Rectal smooth muscle tissue (tissue), 1 donor: ENCODE measurements around the gene EVC2.

Experiments used
- H3K27ac ChIP-seq: one replicate; pipeline ENCODE4 v1.7.0; 2013; ENCODE audit warnings: low read depth, low read length, inconsistent platforms
- H3K27me3 ChIP-seq: one replicate; pipeline ENCODE4 v1.7.0; 2013; ENCODE audit warnings: low read length; ENCODE audit not compliant: control insufficient read depth, insufficient read depth
- H3K36me3 ChIP-seq: one replicate; pipeline ENCODE4 v1.7.0; 2013; ENCODE audit warnings: low read length; ENCODE audit not compliant: control insufficient read depth, insufficient read depth
- H3K4me1 ChIP-seq: one replicate; pipeline ENCODE4 v1.7.0; 2013; ENCODE audit warnings: low read length; ENCODE audit not compliant: control insufficient read depth, insufficient read depth
- H3K4me3 ChIP-seq: one replicate; pipeline ENCODE4 v1.7.0; 2013; ENCODE audit warnings: low read length
- H3K9ac ChIP-seq: one replicate; pipeline ENCODE4 v1.7.0; 2013; ENCODE audit warnings: low read length

EVC2 gene, protein sequence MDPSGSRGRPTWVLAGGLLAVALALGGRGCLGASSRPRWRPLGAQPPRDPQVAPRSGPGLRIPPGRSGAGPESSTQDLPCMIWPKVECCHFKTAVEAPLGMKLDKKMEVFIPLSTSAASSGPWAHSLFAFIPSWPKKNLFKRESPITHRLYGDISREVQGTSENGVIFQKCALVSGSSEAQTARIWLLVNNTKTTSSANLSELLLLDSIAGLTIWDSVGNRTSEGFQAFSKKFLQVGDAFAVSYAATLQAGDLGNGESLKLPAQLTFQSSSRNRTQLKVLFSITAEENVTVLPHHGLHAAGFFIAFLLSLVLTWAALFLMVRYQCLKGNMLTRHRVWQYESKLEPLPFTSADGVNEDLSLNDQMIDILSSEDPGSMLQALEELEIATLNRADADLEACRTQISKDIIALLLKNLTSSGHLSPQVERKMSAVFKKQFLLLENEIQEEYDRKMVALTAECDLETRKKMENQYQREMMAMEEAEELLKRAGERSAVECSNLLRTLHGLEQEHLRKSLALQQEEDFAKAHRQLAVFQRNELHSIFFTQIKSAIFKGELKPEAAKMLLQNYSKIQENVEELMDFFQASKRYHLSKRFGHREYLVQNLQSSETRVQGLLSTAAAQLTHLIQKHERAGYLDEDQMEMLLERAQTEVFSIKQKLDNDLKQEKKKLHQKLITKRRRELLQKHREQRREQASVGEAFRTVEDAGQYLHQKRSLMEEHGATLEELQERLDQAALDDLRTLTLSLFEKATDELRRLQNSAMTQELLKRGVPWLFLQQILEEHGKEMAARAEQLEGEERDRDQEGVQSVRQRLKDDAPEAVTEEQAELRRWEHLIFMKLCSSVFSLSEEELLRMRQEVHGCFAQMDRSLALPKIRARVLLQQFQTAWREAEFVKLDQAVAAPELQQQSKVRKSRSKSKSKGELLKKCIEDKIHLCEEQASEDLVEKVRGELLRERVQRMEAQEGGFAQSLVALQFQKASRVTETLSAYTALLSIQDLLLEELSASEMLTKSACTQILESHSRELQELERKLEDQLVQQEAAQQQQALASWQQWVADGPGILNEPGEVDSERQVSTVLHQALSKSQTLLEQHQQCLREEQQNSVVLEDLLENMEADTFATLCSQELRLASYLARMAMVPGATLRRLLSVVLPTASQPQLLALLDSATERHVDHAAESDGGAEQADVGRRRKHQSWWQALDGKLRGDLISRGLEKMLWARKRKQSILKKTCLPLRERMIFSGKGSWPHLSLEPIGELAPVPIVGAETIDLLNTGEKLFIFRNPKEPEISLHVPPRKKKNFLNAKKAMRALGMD

GRCh38 chr4:5708449-5709206, at the start of gene EVC2:
Gene EVC2 (minus strand): TSS chr4:5708559. CDS start chr4:5708513, 46 bp downstream.
- Histone ChIP-seq H3K27me3 (no peaks in the 10 kb centered on the region), H3K4me1 (peaks cover 18% of the 10 kb centered on the region), H3K27ac (peak within 1 kb of the TSS; percentile 81), H3K9ac (peak within 1 kb of the TSS; percentile 34), H3K36me3 (no peaks in the 10 kb centered on the region), H3K4me3 (peak within 1 kb of the TSS; percentile 69)

GRCh38 chr4:5757954-5758353, 49.6 kb upstream of the EVC2 start:
- H3K4me3 ChIP-seq: no peak overlapping the region

DNA sequence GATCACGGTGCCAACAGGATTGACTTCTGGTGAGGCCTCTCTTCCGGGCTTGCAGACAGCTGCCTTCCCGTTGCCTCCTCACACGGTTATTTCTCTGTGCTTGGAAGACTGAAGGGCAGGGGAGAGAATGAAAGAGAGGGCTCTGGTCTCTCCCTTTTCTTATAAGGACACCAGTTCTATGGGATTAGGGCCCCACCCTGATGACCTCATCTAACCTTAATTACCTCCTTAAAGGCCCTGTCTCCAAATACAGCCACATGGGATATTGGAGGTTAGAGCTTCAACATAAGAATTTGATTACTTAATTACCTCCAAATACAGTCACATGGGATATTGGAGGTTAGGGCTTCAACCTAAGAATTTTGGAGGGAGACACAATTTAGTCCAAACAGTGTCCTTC, 49.2 kb upstream of the EVC2 start:
- Histone ChIP-seq H3K27ac (no peak overlapping the region), H3K36me3 (peaks cover 16% of the 10 kb centered on the region), H3K4me3 (no peak overlapping the region), H3K9ac (no peak overlapping the region), H3K4me1 (no peaks in the 10 kb centered on the region), H3K27me3 (no peaks in the 10 kb centered on the region)

More at GRCh38 chr4:5757954-5758353, 49.6 kb upstream of the EVC2 start:
- Histone ChIP-seq H3K4me1 (no peaks in the 10 kb centered on the region), H3K27ac (no peak overlapping the region), H3K9ac (no peak overlapping the region), H3K36me3 (peaks cover 16% of the 10 kb centered on the region), H3K27me3 (no peaks in the 10 kb centered on the region)

- H3K27ac ChIP-seq: no peak overlapping the region
- no peak overlapping the region for H3K4me3 ChIP-seq
- peaks cover 16% of the 10 kb centered on the region for H3K36me3 ChIP-seq
- H3K9ac ChIP-seq: no peak overlapping the region
- H3K4me1 ChIP-seq: no peaks in the 10 kb centered on the region
- no peaks in the 10 kb centered on the region for H3K27me3 ChIP-seq
Observed at GRCh38 chr4:5757091-5757490, 48.7 kb upstream of the EVC2 start.

DNA sequence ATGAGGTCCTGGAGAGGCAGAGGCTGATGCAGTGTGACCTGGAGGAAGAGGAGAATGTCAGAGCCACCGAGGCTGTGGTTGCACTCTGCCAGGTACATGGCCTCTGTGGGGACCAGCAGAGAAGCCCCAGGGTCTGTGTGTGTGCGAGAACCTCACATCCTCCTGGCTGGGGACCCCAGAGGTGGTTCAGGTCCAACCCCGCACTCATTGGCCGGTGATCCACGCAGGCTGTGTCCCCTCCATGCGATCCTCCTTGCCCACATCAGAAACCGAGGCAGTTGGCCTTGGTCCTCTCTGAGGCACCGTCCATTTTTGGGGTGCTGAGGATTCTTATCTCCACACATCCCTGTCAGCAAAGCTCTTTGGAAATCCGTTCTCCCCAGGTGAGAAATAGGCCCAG, 47.9 kb upstream of the EVC2 start:
- H3K27me3 ChIP-seq: no peaks in the 10 kb centered on the region
- H3K4me1 ChIP-seq: no peaks in the 10 kb centered on the region
- no peak overlapping the region for H3K9ac ChIP-seq
- peaks cover 16% of the 10 kb centered on the region for H3K36me3 ChIP-seq
- no peak overlapping the region for H3K4me3 ChIP-seq
- H3K27ac ChIP-seq: no peak overlapping the region

GRCh38 chr4:5755679-5756078, 47.3 kb upstream of the EVC2 start:
- H3K4me3 ChIP-seq: no peak overlapping the region
- no peaks in the 10 kb centered on the region for H3K4me1 ChIP-seq
- H3K27me3 ChIP-seq: no peaks in the 10 kb centered on the region
- peaks cover 16% of the 10 kb centered on the region for H3K36me3 ChIP-seq
- H3K9ac ChIP-seq: no peak overlapping the region
- no peak overlapping the region for H3K27ac ChIP-seq

DNA sequence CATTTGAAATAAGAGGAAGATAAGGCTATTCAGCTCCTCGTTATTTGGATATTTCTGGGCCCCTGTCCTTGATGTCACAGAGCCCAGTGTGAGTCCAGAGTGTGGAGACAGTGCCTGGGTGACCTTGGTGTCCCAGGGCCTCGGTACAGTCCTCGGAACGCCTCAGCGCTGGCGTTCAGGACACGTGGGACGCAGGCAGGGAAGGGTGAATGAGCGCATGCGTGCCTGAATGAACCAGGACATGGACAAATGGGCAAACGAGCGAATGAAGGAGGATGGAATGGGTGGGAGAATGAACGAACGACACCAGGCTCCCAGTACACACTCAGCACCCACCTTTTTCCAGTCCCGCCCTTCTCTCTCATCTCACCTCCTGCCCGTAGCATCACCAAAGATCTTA, 46.8 kb upstream of the EVC2 start:
- Histone ChIP-seq H3K4me3 (no peak overlapping the region), H3K9ac (no peak overlapping the region), H3K4me1 (no peaks in the 10 kb centered on the region), H3K27me3 (no peaks in the 10 kb centered on the region), H3K36me3 (peaks cover 16% of the 10 kb centered on the region), H3K27ac (no peak overlapping the region)

DNA sequence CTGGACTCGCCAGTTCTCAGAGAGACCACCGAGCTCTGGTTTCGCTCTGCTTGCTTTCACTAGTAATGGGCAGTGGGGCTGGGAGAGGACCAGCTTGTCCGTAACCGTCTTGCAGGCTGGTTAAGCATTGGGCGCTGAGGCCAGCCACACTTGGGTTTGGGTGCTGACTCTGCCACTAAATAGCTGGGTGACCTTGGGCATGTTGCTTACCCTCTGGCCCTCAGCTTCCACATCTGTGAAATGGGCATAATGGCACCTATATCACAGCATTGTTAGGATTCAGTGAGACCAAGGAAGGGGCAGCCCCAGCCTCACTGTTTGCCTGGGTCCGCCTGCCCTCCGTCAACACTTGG, 46.1 kb upstream of the EVC2 start:
- Histone ChIP-seq H3K27me3 (no peaks in the 10 kb centered on the region), H3K9ac (no peak overlapping the region), H3K4me1 (no peaks in the 10 kb centered on the region), H3K4me3 (no peak overlapping the region), H3K36me3 (peaks cover 17% of the 10 kb centered on the region), H3K27ac (no peak overlapping the region)

DNA sequence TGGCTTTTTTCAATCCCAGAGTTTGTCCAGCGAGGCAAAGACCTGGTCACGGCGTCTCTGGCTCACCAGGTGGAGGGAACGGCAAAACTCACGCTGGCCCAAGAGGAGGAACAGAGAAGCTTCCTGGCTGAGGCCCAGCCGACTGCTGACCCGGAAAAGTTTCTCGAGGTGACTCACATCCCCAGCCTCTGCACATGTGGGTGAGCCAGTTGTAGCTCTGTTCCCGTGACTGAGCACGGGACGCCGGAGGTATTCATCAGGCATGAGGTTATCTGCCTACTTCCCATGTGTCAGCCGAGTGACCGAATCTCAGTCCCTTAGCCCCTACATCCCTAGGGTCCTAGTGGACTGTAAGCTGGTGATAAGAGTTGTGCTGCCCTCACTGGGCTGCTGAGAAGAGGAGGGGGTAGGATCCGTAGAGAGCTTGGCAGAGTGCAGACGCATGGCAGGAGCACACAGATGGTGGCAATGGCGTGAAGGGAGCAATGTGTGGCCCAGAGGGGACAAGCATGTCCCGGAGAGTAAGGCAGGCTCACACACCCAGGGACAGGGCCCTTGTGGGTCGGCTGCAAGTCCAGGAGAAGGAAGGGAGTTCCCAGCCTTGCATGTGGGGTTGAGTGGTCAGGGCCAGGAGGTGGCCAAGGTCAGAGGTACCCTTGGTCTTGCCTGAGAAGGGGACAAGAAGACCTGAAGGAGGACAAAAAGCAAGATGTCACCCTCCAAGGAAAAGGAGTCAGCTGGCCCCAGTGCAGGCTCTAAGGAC, 45.6 kb upstream of the EVC2 start:
- H3K27me3 ChIP-seq: no peaks in the 10 kb centered on the region

DNA sequence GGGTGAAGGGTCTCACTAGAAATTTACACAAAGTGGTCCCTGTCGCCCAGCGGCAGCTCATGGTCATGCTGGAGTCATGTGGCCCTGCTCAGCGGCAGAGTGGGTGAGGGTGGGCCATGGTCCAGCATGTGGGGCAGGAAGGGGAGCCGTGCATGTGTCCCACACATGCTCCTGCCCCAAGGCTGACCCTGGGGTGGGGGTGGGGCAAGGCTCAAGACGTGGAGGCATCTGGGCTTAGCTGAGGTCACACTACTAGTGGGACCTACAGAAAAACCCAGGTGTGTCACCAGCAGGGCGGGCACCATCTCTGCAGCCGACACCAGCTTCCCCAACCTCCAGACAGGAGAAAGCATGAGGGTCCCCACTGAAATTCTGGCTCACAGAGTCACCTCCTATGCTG, 45.0 kb upstream of the EVC2 start:
- H3K27me3 ChIP-seq: no peaks in the 10 kb centered on the region
- H3K9ac ChIP-seq: no peak overlapping the region
- no peak overlapping the region for H3K27ac ChIP-seq
- no peak overlapping the region for H3K4me3 ChIP-seq
- no peaks in the 10 kb centered on the region for H3K4me1 ChIP-seq
- peaks cover 18% of the 10 kb centered on the region for H3K36me3 ChIP-seq

More for the DNA sequence above, 45.6 kb upstream of the EVC2 start:
- H3K27ac ChIP-seq: no peak overlapping the region
- no peaks in the 10 kb centered on the region for H3K4me1 ChIP-seq
- peaks cover 18% of the 10 kb centered on the region for H3K36me3 ChIP-seq
- no peak overlapping the region for H3K9ac ChIP-seq
- H3K4me3 ChIP-seq: no peak overlapping the region
